Type B pancreatic cell (in vitro differentiated cells): ENCODE data around the gene DGAT2. TPM values are rescaled to one million over a fixed set of nuclear protein-coding genes. Genes with fewer than 3 reads are reported as not detected.
A peak's percentile ranks its signal among the peaks of the same experiment; 100 is the strongest.

Experiments
- DNase-seq: peaks from one replicate; pipeline ENCODE4 v3.0.0; 2021; ENCODE audit warnings: mixed read lengths; ENCODE audit not compliant: unreplicated experiment; ENCODE audit errors: extremely low spot score
- H3K27ac Mint-ChIP-seq: 2 replicates; pipeline ENCODE4 v1.8.0; 2021; ENCODE audit warnings: mild to moderate bottlenecking, mixed read lengths
- H3K27me3 Mint-ChIP-seq: 2 replicates; pipeline ENCODE4 v1.8.0; 2021; ENCODE audit warnings: mixed read lengths
- H3K36me3 Mint-ChIP-seq: 2 replicates; pipeline ENCODE4 v1.8.0; 2021; ENCODE audit warnings: mixed read lengths
- H3K4me1 Mint-ChIP-seq: one replicate; pipeline ENCODE4 v1.8.0; 2021; ENCODE audit warnings: mixed read lengths; ENCODE audit not compliant: unreplicated experiment
- H3K4me3 Mint-ChIP-seq: 2 replicates; pipeline ENCODE4 v1.8.0; 2021; ENCODE audit warnings: mild to moderate bottlenecking, mixed read lengths
- H3K9me3 Mint-ChIP-seq: 2 replicates; pipeline ENCODE4 v1.8.0; 2021; ENCODE audit warnings: mixed read lengths
- CTCF ChIP-seq: fragments of 200-600 bp; sonication (generic); conservative IDR thresholded peaks from 2 replicates; pipeline ENCODE4 v1.5.0; 2021; ENCODE audit warnings: antibody characterized with exemption, mild to moderate bottlenecking
- total RNA-seq: library from RNA; stranded (reverse); gene quantifications from 2 replicates; pipeline ENCODE4 v1.2.1, GENCODE V29; 2021; ENCODE audit warnings: low replicate concordance

DGAT2 gene
- total RNA-seq, 1 donor from 2014 or later, result 5.9 TPM

DNA sequence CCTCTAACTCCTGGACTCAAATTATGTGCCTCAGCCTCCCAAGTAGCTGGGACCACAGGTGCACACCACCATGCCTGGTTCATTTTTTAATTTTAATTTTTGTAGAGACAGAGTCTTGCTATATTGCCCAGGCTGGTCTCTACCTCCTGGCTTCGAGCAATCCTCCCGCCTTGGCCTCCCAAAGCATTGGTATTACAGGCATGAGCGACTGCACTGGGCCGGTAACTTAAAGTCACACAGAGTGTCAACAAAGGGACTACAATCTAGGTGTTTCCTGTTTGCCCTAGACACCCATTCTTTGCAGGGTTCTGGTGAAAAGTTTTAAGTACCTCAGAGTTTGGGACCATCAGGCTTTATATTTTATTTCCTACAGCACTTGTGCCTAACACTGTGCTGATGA lies 54.8 kb downstream of the DGAT2 start:
- peaks cover 25% of the 10 kb centered on the region for H3K4me1 Mint-ChIP-seq
- no peak overlapping the region for H3K4me3 Mint-ChIP-seq
- TF ChIP-seq CTCF, result no peak
- no peak for DNase-seq
- H3K9me3 Mint-ChIP-seq, result no peaks in the 10 kb centered on the region
- H3K27ac Mint-ChIP-seq, result no peak overlapping the region
- peaks cover 7% of the 10 kb centered on the region for H3K36me3 Mint-ChIP-seq
- H3K27me3 Mint-ChIP-seq, result no peaks in the 10 kb centered on the region

DNA sequence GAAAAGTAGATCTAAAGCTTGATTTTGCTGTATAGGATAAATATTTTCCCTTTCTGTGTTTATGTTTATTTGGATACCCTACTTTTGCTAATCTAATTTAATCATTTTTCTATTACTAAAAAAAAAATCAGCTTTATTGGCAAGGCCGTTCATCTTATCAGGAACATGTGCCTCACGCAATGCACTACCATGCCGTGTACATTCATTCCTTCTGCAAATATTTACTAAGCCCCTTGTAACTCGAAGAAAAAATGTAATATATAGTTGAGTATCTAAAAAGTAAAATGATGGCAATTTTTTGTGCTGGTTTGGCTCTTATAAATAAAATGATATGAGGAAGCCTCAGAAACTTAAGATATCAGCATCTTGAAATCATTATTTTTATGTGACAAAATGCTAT lies 55.4 kb downstream of the DGAT2 start:
- H3K27me3 Mint-ChIP-seq, result no peaks in the 10 kb centered on the region
- H3K27ac Mint-ChIP-seq, result no peak overlapping the region
- no peak for DNase-seq
- peaks cover 7% of the 10 kb centered on the region for H3K36me3 Mint-ChIP-seq
- no peaks in the 10 kb centered on the region for H3K9me3 Mint-ChIP-seq
- H3K4me1 Mint-ChIP-seq, result peaks cover 22% of the 10 kb centered on the region
- TF ChIP-seq CTCF, result no peak
- no peak overlapping the region for H3K4me3 Mint-ChIP-seq

DNA sequence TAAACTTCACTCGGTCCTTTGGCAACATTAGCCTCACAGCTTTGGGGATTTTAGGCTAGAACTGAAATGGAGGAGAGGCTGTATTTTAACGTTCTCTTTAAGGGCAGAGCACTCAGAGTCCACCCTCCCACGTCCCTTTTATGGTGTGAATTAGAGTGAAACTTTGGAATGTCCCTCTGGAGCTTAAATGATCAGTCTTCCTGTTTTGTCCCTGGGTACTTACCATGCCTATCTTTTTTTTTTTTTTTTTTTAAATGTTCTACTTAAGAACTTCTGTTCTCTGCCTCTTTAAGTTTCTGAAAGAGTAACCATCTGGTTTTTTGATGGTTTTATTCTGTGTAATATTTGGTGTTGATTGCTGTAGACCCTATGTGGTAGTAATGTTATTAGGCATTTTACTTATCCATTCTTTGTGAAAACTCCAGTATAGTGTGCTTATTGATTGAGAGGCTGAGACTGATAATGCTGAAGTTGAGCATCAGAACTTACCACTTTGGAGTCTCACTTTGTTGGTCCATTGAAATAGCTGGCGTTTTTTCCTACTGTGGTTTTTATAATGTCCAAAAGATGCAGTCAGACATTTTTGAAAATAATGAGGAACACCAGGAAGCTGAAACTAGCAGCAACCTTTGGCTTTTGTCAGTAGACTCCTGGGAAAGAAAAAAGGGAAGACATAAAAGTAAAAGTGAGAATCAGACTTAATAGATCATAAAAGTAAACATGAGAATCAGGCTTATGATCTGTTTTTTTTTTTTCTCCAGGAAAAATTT lies 58.1 kb downstream of the DGAT2 start:
- TF ChIP-seq CTCF, result no peak
- H3K9me3 Mint-ChIP-seq, result no peaks in the 10 kb centered on the region
- H3K4me3 Mint-ChIP-seq, result no peak overlapping the region
- no peaks in the 10 kb centered on the region for H3K27me3 Mint-ChIP-seq
- DNase-seq, result no peak
- H3K4me1 Mint-ChIP-seq, result peaks cover 21% of the 10 kb centered on the region
- H3K27ac Mint-ChIP-seq, result peak overlapping the region; percentile 56
- peaks cover 8% of the 10 kb centered on the region for H3K36me3 Mint-ChIP-seq

- no peak for DNase-seq
- H3K4me1 Mint-ChIP-seq, result peaks cover 19% of the 10 kb centered on the region
Observed at GRCh38 chr11:75827562-75827961, 59.0 kb downstream of the DGAT2 start.

DNA sequence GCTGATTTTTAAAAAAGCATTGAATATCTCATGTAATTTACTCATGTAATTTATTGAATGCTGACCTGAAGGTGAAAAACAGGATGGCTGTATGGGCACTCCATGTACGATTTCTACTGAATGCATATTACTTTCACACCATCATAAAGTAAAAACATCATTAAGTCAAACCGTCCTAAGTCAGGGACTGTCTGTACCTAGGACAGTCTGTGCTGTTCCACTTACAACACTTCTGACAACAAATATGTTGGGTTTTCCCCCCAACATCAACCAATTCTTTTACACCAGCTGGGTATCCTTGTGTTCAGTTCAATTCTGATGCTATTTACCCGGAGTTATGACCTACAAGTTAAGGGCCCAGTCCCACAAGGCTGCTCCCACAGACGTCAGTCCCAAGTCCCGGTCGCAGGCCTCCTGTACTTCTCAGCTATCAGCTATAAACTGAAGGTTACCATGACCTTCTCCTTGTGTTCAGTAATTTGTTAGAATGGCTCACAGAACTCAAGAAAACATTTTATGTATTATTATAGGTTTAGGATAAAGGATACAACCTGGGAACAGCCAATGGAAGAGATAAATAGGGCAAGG lies 63.4 kb downstream of the DGAT2 start:
- H3K4me3 Mint-ChIP-seq, result no peak overlapping the region
- DNase-seq, result no peak
- TF ChIP-seq CTCF, result no peak
- H3K27me3 Mint-ChIP-seq, result no peaks in the 10 kb centered on the region
- H3K27ac Mint-ChIP-seq, result no peak overlapping the region
- H3K4me1 Mint-ChIP-seq, result peaks cover 10% of the 10 kb centered on the region
- H3K9me3 Mint-ChIP-seq, result no peaks in the 10 kb centered on the region
- H3K36me3 Mint-ChIP-seq, result peaks cover 8% of the 10 kb centered on the region

More at GRCh38 chr11:75827562-75827961, 59.0 kb downstream of the DGAT2 start:
- Mint-ChIP-seq H3K4me3 (no peak overlapping the region), H3K9me3 (no peaks in the 10 kb centered on the region), H3K27me3 (no peaks in the 10 kb centered on the region), H3K27ac (peak overlapping the region; percentile 11), H3K36me3 (peaks cover 4% of the 10 kb centered on the region)
- TF ChIP-seq CTCF, result no peak
